A673 (cell line): ENCODE data around the gene ITFG1. TPM values are rescaled to one million over a fixed set of nuclear protein-coding genes. Genes with fewer than 3 reads are reported as not detected.
"Not testable (repeated sequence)": the region's sequence is repeated elsewhere in the genome, so short reads cannot be mapped to it uniquely, and the experiment has no call there.

ENCODE experiments used
- BruUV-seq: library from RNA; stranded (reverse); fragments of 400-500 nt; replicated peaks from 2 replicates; lab custom pipeline; 2021; lab: Mats Ljungman, UMichigan
- CTCF ChIA-PET: fragments of 300-600 bp; sonication (Branson Sonifier 250); formaldehyde crosslinking; loops from one replicate; lab custom pipeline; 2022; ENCODE audit warnings: antibody characterized with exemption; lab: Charles Lee
- POLR2A ChIA-PET: fragments of 300-600 bp; sonication (Branson Sonifier 250); formaldehyde crosslinking; loops from one replicate; lab custom pipeline; 2022; ENCODE audit warnings: antibody characterized with exemption; ENCODE audit not compliant: low non-redundant PET; lab: Charles Lee
- DNase-seq: peaks from one replicate; pipeline ENCODE4 v3.0.0-alpha.2; 2015; ENCODE audit warnings: low spot score
- H3K27ac ChIP-seq: fragments of 200-600 bp; sonication (generic); 2 replicates; pipeline ENCODE4 v1.5.1; 2016; ENCODE audit warnings: mixed run types, low read depth, mild to moderate bottlenecking, mixed read lengths, antibody characterized with exemption, low read length; ENCODE audit not compliant: poor library complexity, severe bottlenecking
- H3K27me3 ChIP-seq: fragments of 200-600 bp; sonication (generic); replicated peaks from 2 replicates; pipeline ENCODE4 v1.6.1; 2017; ENCODE audit warnings: mixed run types, low read depth, mild to moderate bottlenecking, mixed read lengths, antibody characterized with exemption, low read length; ENCODE audit not compliant: insufficient read depth, poor library complexity
- H3K36me3 ChIP-seq: fragments of 200-600 bp; sonication (generic); 2 replicates; pipeline ENCODE4 v1.6.1; 2016; ENCODE audit warnings: mixed run types, mild to moderate bottlenecking, mixed read lengths, antibody characterized with exemption, low read length; ENCODE audit not compliant: insufficient read depth, poor library complexity, severe bottlenecking
- H3K4me1 ChIP-seq: fragments of 200-600 bp; sonication (generic); 2 replicates; pipeline ENCODE4 v1.6.1; 2017; ENCODE audit warnings: mixed run types, mild to moderate bottlenecking, mixed read lengths, antibody characterized with exemption, low read length; ENCODE audit not compliant: insufficient read depth, poor library complexity, severe bottlenecking
- H3K4me3 ChIP-seq: fragments of 200-600 bp; sonication (generic); 2 replicates; pipeline ENCODE4 v1.5.1; 2016; ENCODE audit warnings: low read depth, mixed run types, mild to moderate bottlenecking, mixed read lengths, low read length; ENCODE audit not compliant: poor library complexity, severe bottlenecking
- H3K9me3 ChIP-seq: fragments of 200-600 bp; sonication (generic); 2 replicates; pipeline ENCODE4 v1.6.1; 2016; ENCODE audit warnings: mixed run types, low read depth, mild to moderate bottlenecking, mixed read lengths, antibody characterized with exemption, low read length; ENCODE audit not compliant: poor library complexity, severe bottlenecking
- EZH2 ChIP-seq: fragments of 200-600 bp; sonication (generic); IDR thresholded peaks from 2 replicates; pipeline ENCODE4 v1.6.1; 2017; ENCODE audit warnings: borderline replicate concordance, low read depth, mild to moderate bottlenecking, mixed read lengths, antibody characterized with exemption, low read length; ENCODE audit not compliant: poor library complexity, severe bottlenecking
- intact Hi-C: fragments of 100-400 bp; cut with micrococcal nuclease; formaldehyde crosslinking; loops from one replicate; pipeline ENCODE4 v1.10.0; 2022; ENCODE audit not compliant: unreplicated experiment
- total RNA-seq: library from RNA; stranded (reverse); gene quantifications from 2 replicates; pipeline ENCODE4 v1.2.3, GENCODE V29; 2021
- TF ChIP-seq, protein P1 (sequence below): fragments of 300-800, 200-600 bp; sonication (generic); conservative IDR thresholded peaks from 2 replicates; pipeline ENCODE4 v1.5.1; 2017; ENCODE audit warnings: low read depth, mild to moderate bottlenecking, antibody characterized with exemption, low read length, moderate library complexity, mixed read lengths

The ITFG1 gene
- total RNA-seq, 1 experiment from 2014 or later = 40.1 TPM

DNA sequence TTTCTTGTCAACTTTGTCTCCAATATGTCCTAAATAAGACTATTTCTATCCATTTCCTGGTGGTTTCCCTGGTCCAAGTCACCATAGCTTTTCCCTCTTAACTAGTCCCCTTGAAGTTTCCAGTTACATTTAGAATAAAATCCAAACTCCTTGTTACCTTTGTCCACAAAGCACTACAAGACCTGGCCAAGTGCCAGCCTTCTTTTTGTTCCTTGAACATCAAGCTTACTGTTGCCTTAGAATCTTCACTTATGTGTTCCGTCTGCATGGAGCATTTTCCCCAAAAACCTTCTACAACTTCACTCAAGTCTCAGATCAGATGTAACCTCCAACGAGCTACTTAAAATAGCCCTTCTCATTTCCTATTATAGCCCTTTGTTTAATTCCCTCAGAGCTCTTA is 101.4 kb downstream of the ITFG1 start:
- no peak for DNase-seq
- ChIA-PET CTCF (no interaction called here), POLR2A (no interaction called here)
- BruUV-seq = no TSS peak
- Histone ChIP-seq H3K4me1 (peaks cover 5% of the 10 kb centered on the region), H3K27ac (no peak overlapping the region), H3K9me3 (no peaks in the 10 kb centered on the region), H3K27me3 (no peaks in the 10 kb centered on the region), H3K4me3 (no peak overlapping the region), H3K36me3 (no peaks in the 10 kb centered on the region)
- intact Hi-C loops = no loop called here
- TF ChIP-seq, protein P1, sequence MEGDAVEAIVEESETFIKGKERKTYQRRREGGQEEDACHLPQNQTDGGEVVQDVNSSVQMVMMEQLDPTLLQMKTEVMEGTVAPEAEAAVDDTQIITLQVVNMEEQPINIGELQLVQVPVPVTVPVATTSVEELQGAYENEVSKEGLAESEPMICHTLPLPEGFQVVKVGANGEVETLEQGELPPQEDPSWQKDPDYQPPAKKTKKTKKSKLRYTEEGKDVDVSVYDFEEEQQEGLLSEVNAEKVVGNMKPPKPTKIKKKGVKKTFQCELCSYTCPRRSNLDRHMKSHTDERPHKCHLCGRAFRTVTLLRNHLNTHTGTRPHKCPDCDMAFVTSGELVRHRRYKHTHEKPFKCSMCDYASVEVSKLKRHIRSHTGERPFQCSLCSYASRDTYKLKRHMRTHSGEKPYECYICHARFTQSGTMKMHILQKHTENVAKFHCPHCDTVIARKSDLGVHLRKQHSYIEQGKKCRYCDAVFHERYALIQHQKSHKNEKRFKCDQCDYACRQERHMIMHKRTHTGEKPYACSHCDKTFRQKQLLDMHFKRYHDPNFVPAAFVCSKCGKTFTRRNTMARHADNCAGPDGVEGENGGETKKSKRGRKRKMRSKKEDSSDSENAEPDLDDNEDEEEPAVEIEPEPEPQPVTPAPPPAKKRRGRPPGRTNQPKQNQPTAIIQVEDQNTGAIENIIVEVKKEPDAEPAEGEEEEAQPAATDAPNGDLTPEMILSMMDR = no peak
- TF ChIP-seq EZH2 = no peak

DNA sequence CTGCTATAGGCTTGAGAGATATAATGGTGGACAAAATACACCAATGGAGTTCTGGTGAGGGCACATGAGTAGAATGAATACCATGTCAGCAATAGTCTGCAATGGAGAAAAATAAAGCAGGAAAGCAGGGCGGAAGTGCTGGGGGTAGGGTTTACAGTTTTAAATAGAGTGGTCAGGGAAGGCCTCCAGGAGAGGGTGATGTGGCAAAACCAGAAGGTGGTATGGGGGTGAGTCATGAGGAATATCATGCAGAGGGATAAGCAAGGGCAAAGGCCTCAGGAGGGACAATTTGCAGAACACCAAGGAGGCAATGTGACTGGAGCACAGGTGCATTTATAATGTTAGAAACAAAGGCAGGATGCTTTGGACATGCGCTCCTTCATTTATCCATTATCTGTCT is 102.0 kb downstream of the ITFG1 start:
- no peaks in the 10 kb centered on the region for H3K9me3 ChIP-seq
- no TSS peak for BruUV-seq
- TF ChIP-seq, protein P1 = no peak
- TF ChIP-seq EZH2 = no peak
- ChIA-PET CTCF (no interaction called here), POLR2A (no interaction called here)
- H3K4me1 ChIP-seq = peaks cover 5% of the 10 kb centered on the region
- H3K27ac ChIP-seq = no peak overlapping the region
- H3K4me3 ChIP-seq = no peak overlapping the region
- H3K27me3 ChIP-seq = no peaks in the 10 kb centered on the region
- intact Hi-C loops = no loop called here
- no peak for DNase-seq
- no peaks in the 10 kb centered on the region for H3K36me3 ChIP-seq

DNA sequence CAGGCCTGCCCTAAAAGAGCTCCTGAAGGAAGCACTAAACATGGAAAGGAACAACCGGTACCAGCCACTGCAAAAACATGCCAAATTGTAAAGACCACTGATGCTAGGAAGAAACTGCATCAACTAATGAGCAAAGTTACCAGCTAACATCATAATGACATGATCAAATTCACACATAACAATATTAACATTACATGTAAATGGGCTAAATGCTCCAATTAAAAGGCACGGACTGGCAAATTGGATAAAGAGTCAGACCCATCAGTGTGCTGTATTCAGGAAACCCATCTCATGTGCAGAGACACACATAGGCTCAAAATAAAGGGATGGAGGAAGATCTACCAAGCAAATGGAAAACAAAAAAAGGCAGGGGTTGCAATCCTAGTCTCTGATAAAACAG is 111.8 kb downstream of the ITFG1 start:
- H3K27ac ChIP-seq, H3K4me1 ChIP-seq, intact Hi-C loops, H3K36me3 ChIP-seq, BruUV-seq, POLR2A ChIA-PET, H3K27me3 ChIP-seq, H3K9me3 ChIP-seq, CTCF ChIA-PET, H3K4me3 ChIP-seq, DNase-seq: not testable (repeated sequence)

DNA sequence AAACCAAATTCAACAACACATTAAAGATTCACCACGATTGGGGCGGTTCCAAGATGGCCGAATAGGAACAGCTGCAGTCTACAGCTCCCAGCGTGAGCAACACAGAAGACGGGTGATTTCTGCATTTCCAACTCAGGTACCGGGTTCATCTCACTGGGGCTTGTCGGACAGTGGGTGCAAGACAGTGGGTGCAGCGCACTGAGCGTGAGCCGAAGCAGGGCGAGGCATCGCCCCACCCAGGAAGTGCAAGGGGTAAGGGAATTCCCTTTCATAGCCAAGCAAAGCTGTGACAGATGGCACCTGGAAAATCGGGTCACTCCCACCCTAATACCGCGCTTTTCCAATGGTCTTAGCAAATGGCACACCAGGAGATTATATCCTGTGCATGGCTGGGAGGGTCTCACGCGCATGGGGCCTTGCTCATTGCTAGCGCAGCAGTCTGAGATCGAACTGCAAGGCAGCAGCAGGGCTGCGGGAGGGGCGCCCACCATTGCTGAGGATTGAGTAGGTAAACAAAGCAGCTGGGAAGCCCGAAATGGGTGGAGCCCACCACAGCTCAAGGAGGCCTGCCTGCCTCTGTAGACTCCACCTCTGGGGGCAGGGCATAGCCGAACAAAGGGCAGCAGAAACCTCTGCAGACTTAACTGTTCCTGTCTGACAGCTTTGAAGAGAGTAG is 113.7 kb downstream of the ITFG1 start:
- DNase-seq, H3K9me3 ChIP-seq, intact Hi-C loops, BruUV-seq, H3K27me3 ChIP-seq, H3K27ac ChIP-seq, H3K4me1 ChIP-seq, CTCF ChIA-PET, H3K4me3 ChIP-seq, POLR2A ChIA-PET, H3K36me3 ChIP-seq: not testable (repeated sequence)
